Suprapubic skin (tissue), 3 donors: ENCODE results near the gene SETD3.

Experiments used
- CTCF ChIP-seq, 2 donors: fragments of 200-600 bp in 1 of 2; fragments of 450-650 bp in 1 of 2; sonication (generic) in 1 of 2; IDR thresholded peaks; one replicate each; pipeline ENCODE4 v1.5.1; 2016 to 2019; ENCODE audit warnings: antibody characterized with exemption in 2 of 2, mild to moderate bottlenecking in 1 of 2, moderate library complexity in 1 of 2
- EP300 ChIP-seq: sonication (generic); formaldehyde crosslinking; IDR thresholded peaks from one replicate; pipeline ENCODE4 v1.6.1; 2017; ENCODE audit warnings: antibody characterized with exemption

- TF ChIP-seq CTCF (IDR thresholded peaks at IDR 0.05) (no peak), EP300 (no peak)
Measured at GRCh38 chr14:99452968-99453367, 27.7 kb downstream of the SETD3 start.
